WERI-Rb-1 (cell line): Measurements from ENCODE around the gene SULT2B1.

ENCODE experiments used
- DNase-seq: peaks from one replicate; pipeline ENCODE4 v3.0.0-alpha.2; 2020
- H3K27ac ChIP-seq: fragments of 250-450 bp; sonication (Bioruptor Pico); 2 replicates; pipeline ENCODE4 v1.5.1; 2020; ENCODE audit warnings: mild to moderate bottlenecking, moderate library complexity
- H3K27me3 ChIP-seq: fragments of 250-450 bp; sonication (Bioruptor Pico); 2 replicates; pipeline ENCODE4 v1.5.1; 2021; ENCODE audit warnings: mild to moderate bottlenecking, low read depth, moderate library complexity; ENCODE audit not compliant: insufficient read depth, severe bottlenecking
- H3K36me3 ChIP-seq: fragments of 250-450 bp; sonication (Bioruptor Pico); 2 replicates; pipeline ENCODE4 v1.5.1; 2020; ENCODE audit warnings: mild to moderate bottlenecking, moderate library complexity
- H3K4me3 ChIP-seq: 2 replicates; pipeline ENCODE4 v1.5.1; 2011; ENCODE audit warnings: low read depth, mild to moderate bottlenecking, control low read depth, low read length
- H3K9me3 ChIP-seq: fragments of 250-450 bp; sonication (Bioruptor Pico); 2 replicates; pipeline ENCODE4 v1.5.1; 2021; ENCODE audit warnings: mild to moderate bottlenecking, moderate library complexity; ENCODE audit not compliant: severe bottlenecking
- CTCF ChIP-seq: IDR thresholded peaks from 2 replicates; pipeline ENCODE4 v1.5.1; 2011; ENCODE audit warnings: low read depth, mild to moderate bottlenecking, control low read depth, inconsistent platforms, low read length

The SULT2B1 gene

GRCh38 chr19:48637948-48638830 is 86.2 kb downstream of the SULT2B1 start:
- no peaks in the 10 kb centered on the region for H3K36me3 ChIP-seq
- H3K4me3 ChIP-seq: peak overlapping the region; percentile 73
- H3K27ac ChIP-seq: peak overlapping the region; percentile 94
- peak; percentile 91 for DNase-seq
- H3K9me3 ChIP-seq: no peaks in the 10 kb centered on the region
- H3K27me3 ChIP-seq: no peaks in the 10 kb centered on the region
- TF ChIP-seq CTCF: no peak

- Histone ChIP-seq H3K36me3 (no peaks in the 10 kb centered on the region), H3K4me3 (peak overlapping the region; percentile 73; the same call in 1 of the 2 replicates), H3K27me3 (no peaks in the 10 kb centered on the region), H3K9me3 (no peaks in the 10 kb centered on the region), H3K27ac (peak overlapping the region; percentile 94)
- DNase-seq: no peak
- TF ChIP-seq CTCF: no peak
Observed at GRCh38 chr19:48638831-48639381, 86.9 kb downstream of the SULT2B1 start.

- no peak for DNase-seq
- no peaks in the 10 kb centered on the region for H3K9me3 ChIP-seq
- no peaks in the 10 kb centered on the region for H3K36me3 ChIP-seq
- no peak for TF ChIP-seq CTCF
- no peak overlapping the region for H3K27ac ChIP-seq
- no peak overlapping the region for H3K4me3 ChIP-seq
- H3K27me3 ChIP-seq: no peaks in the 10 kb centered on the region
Observed at GRCh38 chr19:48639483-48640375, 87.8 kb downstream of the SULT2B1 start.

- no peaks in the 10 kb centered on the region for H3K36me3 ChIP-seq
- H3K9me3 ChIP-seq: no peaks in the 10 kb centered on the region
- no peak overlapping the region for H3K4me3 ChIP-seq
- no peaks in the 10 kb centered on the region for H3K27me3 ChIP-seq
- DNase-seq: no peak
- no peak for TF ChIP-seq CTCF
- no peak overlapping the region for H3K27ac ChIP-seq
Observed at GRCh38 chr19:48641850-48642249, 89.9 kb downstream of the SULT2B1 start.

- no peak overlapping the region for H3K4me3 ChIP-seq
- no peak for DNase-seq
- H3K36me3 ChIP-seq: no peaks in the 10 kb centered on the region
- H3K27ac ChIP-seq: no peak overlapping the region
- H3K27me3 ChIP-seq: no peaks in the 10 kb centered on the region
- no peak for TF ChIP-seq CTCF
- H3K9me3 ChIP-seq: no peaks in the 10 kb centered on the region
Observed at GRCh38 chr19:48642862-48643261, 90.9 kb downstream of the SULT2B1 start.
